Osteocyte (in vitro differentiated cells): Measurements from ENCODE around the gene GRXCR1. TPM values are rescaled to one million over a fixed set of nuclear protein-coding genes. Genes with fewer than 3 reads are reported as not detected.

ENCODE experiments used
- DNase-seq: peaks from one replicate; pipeline ENCODE4 v3.0.0; 2021; ENCODE audit warnings: mixed read lengths; ENCODE audit not compliant: unreplicated experiment; ENCODE audit errors: extremely low spot score
- H3K27ac Mint-ChIP-seq: one replicate; pipeline ENCODE4 v1.8.0; 2021; ENCODE audit warnings: mild to moderate bottlenecking, mixed read lengths; ENCODE audit not compliant: unreplicated experiment
- H3K27me3 Mint-ChIP-seq: one replicate; pipeline ENCODE4 v1.8.0; 2021; ENCODE audit warnings: mixed read lengths; ENCODE audit not compliant: unreplicated experiment
- H3K36me3 Mint-ChIP-seq: one replicate; pipeline ENCODE4 v1.8.0; 2021; ENCODE audit warnings: mixed read lengths; ENCODE audit not compliant: unreplicated experiment
- H3K4me1 Mint-ChIP-seq: one replicate; pipeline ENCODE4 v1.8.0; 2021; ENCODE audit warnings: mixed read lengths; ENCODE audit not compliant: unreplicated experiment
- H3K4me3 Mint-ChIP-seq: one replicate; pipeline ENCODE4 v1.8.0; 2021; ENCODE audit warnings: mild to moderate bottlenecking, moderate library complexity, mixed read lengths; ENCODE audit not compliant: unreplicated experiment
- H3K9me3 Mint-ChIP-seq: one replicate; pipeline ENCODE4 v1.8.0; 2021; ENCODE audit warnings: mixed read lengths; ENCODE audit not compliant: unreplicated experiment
- total RNA-seq: library from RNA; stranded (reverse); gene quantifications from 2 replicates; pipeline ENCODE4 v1.2.1, GENCODE V29; 2021
- TF ChIP-seq, protein P1 (sequence below): fragments of 200-600 bp; sonication (generic); IDR thresholded peaks from 2 replicates; pipeline ENCODE4 v1.5.0; 2021; ENCODE audit warnings: antibody characterized with exemption, mild to moderate bottlenecking, moderate library complexity

GRXCR1 gene
- total RNA-seq, 1 donor from 2014 or later = not detected

DNA sequence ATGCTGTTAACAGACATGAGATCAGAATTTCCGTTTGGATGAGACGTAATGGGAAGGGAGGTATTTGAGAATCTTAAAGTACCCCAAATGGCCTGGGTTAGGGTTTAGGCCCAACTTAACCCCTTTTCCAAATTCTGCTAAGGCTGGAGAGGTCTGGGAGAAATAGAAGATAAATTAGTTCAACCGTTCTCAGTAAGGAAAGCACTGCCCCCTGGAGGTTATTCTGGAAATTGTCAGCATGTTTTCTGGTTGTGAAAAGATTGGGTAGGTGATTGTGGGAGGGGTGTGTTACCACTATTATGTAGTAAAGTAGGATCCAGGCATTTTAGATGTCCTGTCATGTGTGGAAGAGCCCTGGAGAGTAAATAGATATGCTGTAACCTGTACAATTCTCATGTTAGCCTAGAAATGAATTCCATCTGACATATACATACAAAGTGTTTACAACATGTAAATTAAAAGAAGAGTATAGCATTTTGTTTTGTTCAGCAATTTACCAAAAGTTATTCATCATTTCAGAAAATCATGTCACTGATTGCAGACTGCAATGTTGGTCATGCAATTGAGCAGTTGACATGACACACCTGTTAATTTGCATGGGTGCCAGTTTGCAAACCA lies 26.8 kb upstream of the GRXCR1 start:
- Mint-ChIP-seq H3K36me3 (no peaks in the 10 kb centered on the region), H3K27ac (no peak overlapping the region), H3K4me3 (no peak overlapping the region), H3K27me3 (peaks cover 6% of the 10 kb centered on the region), H3K9me3 (no peaks in the 10 kb centered on the region), H3K4me1 (no peaks in the 10 kb centered on the region)
- TF ChIP-seq, protein P1, sequence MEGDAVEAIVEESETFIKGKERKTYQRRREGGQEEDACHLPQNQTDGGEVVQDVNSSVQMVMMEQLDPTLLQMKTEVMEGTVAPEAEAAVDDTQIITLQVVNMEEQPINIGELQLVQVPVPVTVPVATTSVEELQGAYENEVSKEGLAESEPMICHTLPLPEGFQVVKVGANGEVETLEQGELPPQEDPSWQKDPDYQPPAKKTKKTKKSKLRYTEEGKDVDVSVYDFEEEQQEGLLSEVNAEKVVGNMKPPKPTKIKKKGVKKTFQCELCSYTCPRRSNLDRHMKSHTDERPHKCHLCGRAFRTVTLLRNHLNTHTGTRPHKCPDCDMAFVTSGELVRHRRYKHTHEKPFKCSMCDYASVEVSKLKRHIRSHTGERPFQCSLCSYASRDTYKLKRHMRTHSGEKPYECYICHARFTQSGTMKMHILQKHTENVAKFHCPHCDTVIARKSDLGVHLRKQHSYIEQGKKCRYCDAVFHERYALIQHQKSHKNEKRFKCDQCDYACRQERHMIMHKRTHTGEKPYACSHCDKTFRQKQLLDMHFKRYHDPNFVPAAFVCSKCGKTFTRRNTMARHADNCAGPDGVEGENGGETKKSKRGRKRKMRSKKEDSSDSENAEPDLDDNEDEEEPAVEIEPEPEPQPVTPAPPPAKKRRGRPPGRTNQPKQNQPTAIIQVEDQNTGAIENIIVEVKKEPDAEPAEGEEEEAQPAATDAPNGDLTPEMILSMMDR = peak; percentile 77
- DNase-seq = no peak

DNA sequence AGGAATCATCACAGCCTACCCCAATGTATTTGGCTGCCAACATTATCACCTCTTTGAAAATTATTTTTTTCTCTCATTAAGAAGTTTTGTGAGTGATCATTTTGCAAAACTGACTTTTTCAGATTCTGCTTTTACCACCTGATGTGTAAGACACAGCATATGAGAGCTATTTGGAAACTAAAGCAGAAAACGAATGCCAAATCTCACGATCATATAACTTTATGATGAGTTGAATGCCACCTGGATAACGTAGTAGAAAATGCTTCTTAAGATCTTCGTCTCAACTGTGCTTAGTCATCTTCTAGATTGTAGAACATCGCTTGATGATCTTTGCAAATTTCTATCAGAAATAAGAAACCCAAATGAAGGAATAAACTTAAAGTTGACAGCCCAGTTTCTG lies 21.3 kb upstream of the GRXCR1 start:
- TF ChIP-seq, protein P1 = no peak
- Mint-ChIP-seq H3K36me3 (no peaks in the 10 kb centered on the region), H3K4me3 (no peak overlapping the region)

DNA sequence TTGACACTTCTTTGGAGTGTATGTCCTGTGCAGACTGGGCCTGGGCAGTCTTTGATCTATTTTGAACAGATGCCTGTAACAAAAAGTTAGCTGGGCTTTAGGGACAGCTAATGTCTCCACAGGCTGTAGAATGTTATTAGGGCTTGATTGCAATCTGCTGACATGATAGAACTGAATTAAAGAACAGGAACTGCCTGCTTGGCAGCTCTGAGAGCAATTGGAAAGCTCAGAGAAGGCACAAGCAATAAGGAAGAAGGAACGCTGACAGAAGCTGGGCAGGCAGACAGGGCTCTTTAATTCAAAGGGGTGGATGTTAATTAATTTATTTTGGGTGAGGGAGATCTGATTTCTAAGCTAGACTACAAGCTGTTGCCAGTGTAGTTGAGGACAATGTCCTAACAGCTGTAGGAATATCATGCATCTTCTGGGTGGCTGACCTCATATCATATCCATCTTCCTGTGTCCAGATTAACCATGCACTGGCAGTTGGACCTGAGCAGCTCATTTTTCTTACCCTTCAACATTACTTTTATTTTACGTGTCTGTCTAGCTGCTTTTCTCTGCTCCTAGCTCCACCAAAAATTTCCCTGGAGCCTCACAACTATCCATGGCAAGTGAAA lies 20.7 kb upstream of the GRXCR1 start:
- DNase-seq = no peak
- Mint-ChIP-seq H3K27me3 (peaks cover 9% of the 10 kb centered on the region), H3K27ac (no peak overlapping the region), H3K4me1 (no peaks in the 10 kb centered on the region), H3K9me3 (no peaks in the 10 kb centered on the region), H3K36me3 (no peaks in the 10 kb centered on the region), H3K4me3 (no peak overlapping the region)
- TF ChIP-seq, protein P1 = no peak

More for the DNA sequence above, 21.3 kb upstream of the GRXCR1 start:
- H3K27me3 Mint-ChIP-seq = peaks cover 9% of the 10 kb centered on the region
- H3K9me3 Mint-ChIP-seq = no peaks in the 10 kb centered on the region
- H3K4me1 Mint-ChIP-seq = no peaks in the 10 kb centered on the region
- H3K27ac Mint-ChIP-seq = no peak overlapping the region
- DNase-seq = no peak

DNA sequence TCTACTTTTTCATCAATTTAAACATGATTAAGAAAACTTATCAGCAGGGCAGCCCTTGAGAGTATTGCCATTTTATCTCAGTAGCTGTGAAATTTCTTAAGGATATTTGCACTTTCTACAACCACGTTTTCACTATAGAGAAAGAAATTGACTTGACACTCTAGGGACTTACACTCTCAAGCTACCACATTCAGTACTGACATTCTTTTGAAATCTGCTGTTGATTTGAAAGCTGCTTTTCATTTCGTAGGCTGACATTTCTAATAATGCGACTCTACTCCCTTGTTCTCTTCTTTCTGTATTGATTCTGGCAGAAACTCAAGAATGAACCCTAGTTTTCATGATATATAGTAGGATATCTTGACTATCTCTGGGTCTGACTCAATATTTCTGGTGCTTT lies 13.7 kb upstream of the GRXCR1 start:
- no peak for DNase-seq
- Mint-ChIP-seq H3K36me3 (no peaks in the 10 kb centered on the region), H3K4me1 (no peaks in the 10 kb centered on the region), H3K27ac (no peak overlapping the region), H3K9me3 (no peaks in the 10 kb centered on the region), H3K27me3 (peaks cover 5% of the 10 kb centered on the region), H3K4me3 (no peak overlapping the region)
- TF ChIP-seq, protein P1 = no peak

DNA sequence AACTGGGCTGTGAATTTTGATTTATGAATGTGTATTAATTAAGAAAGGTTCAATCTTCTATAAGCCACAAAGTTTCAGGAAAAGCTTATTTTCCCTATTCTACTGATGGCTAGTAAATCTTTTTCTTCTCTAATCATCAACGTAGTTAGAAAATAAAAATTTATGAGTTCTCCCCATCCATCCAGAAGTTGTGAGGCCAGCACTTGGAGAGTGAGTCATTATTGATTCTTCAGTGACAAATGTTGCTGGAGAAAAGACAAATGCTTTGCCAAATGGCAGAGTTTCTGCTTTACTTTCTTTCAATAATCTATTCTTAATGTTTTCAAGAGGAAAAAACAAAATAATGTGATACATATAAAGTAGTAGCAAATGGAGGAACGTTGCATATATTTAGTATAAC lies 11.3 kb upstream of the GRXCR1 start:
- Mint-ChIP-seq H3K4me1 (no peaks in the 10 kb centered on the region), H3K9me3 (no peaks in the 10 kb centered on the region), H3K27ac (no peak overlapping the region), H3K4me3 (no peak overlapping the region), H3K36me3 (no peaks in the 10 kb centered on the region), H3K27me3 (no peaks in the 10 kb centered on the region)
- TF ChIP-seq, protein P1 = no peak
- no peak for DNase-seq
